Nephron (organoid): Measurements from ENCODE around the gene ACSF3.

Source experiments
- H3K27ac Mint-ChIP-seq, 3 experiments: 2 replicates each; pipeline ENCODE4 v1.8.0; 2020; ENCODE audit warnings: mixed read lengths in 3 of 3, mild to moderate bottlenecking in 2 of 3, moderate library complexity in 1 of 3
- H3K27me3 Mint-ChIP-seq: 2 replicates; pipeline ENCODE4 v1.8.0; 2021; ENCODE audit warnings: low read depth, mild to moderate bottlenecking, moderate library complexity, mixed read lengths
- H3K36me3 Mint-ChIP-seq: 2 replicates; pipeline ENCODE4 v1.8.0; 2020; ENCODE audit warnings: low read depth, mixed read lengths
- H3K4me1 Mint-ChIP-seq: 2 replicates; pipeline ENCODE4 v1.8.0; 2020; ENCODE audit warnings: mixed read lengths
- H3K4me3 Mint-ChIP-seq, 3 experiments: 2 replicates each; pipeline ENCODE4 v1.8.0; 2020; ENCODE audit warnings: mild to moderate bottlenecking in 3 of 3, mixed read lengths in 3 of 3, moderate library complexity in 2 of 3
- H3K9me3 Mint-ChIP-seq: 2 replicates; pipeline ENCODE4 v1.8.0; 2020; ENCODE audit warnings: mixed read lengths
- CTCF ChIP-seq, 3 experiments: fragments of 200-600 bp; sonication (generic); IDR thresholded peaks; one replicate each; pipeline ENCODE4 v1.5.0; 2021; ENCODE audit warnings: antibody characterized with exemption in 3 of 3; ENCODE audit not compliant: unreplicated experiment in 3 of 3

ACSF3 gene

GRCh38 chr16:89140401-89140800 lies 46.7 kb downstream of the ACSF3 start:
- TF ChIP-seq CTCF (IDR thresholded peaks at IDR 0.05; ENCODE audit: unreplicated experiment in 3 of 3), result no peak
- Mint-ChIP-seq H3K36me3 (peaks cover 7% of the 10 kb centered on the region), H3K9me3 (no peaks in the 10 kb centered on the region)

GRCh38 chr16:89140981-89141883 lies 47.6 kb downstream of the ACSF3 start:
- no peaks in the 10 kb centered on the region for H3K4me1 Mint-ChIP-seq

More at GRCh38 chr16:89140401-89140800, 46.7 kb downstream of the ACSF3 start:
- no peak overlapping the region for H3K4me3 Mint-ChIP-seq
- no peaks in the 10 kb centered on the region for H3K4me1 Mint-ChIP-seq
- no peak overlapping the region for H3K27ac Mint-ChIP-seq
- no peaks in the 10 kb centered on the region for H3K27me3 Mint-ChIP-seq

GRCh38 chr16:89141884-89142267 lies 48.2 kb downstream of the ACSF3 start:
- no peak for TF ChIP-seq CTCF (IDR thresholded peaks at IDR 0.05; ENCODE audit: unreplicated experiment in 3 of 3)
- no peak overlapping the region for H3K27ac Mint-ChIP-seq
- no peak overlapping the region for H3K4me3 Mint-ChIP-seq
- H3K36me3 Mint-ChIP-seq, result peaks cover 10% of the 10 kb centered on the region
- H3K9me3 Mint-ChIP-seq, result no peaks in the 10 kb centered on the region
- H3K27me3 Mint-ChIP-seq, result no peaks in the 10 kb centered on the region
- no peaks in the 10 kb centered on the region for H3K4me1 Mint-ChIP-seq

More at GRCh38 chr16:89140981-89141883, 47.6 kb downstream of the ACSF3 start:
- TF ChIP-seq CTCF (IDR thresholded peaks at IDR 0.05; ENCODE audit: unreplicated experiment in 3 of 3), result no peak
- peaks cover 5% of the 10 kb centered on the region for H3K36me3 Mint-ChIP-seq
- no peak overlapping the region for H3K27ac Mint-ChIP-seq
- H3K27me3 Mint-ChIP-seq, result no peaks in the 10 kb centered on the region
- no peak overlapping the region for H3K4me3 Mint-ChIP-seq
- no peaks in the 10 kb centered on the region for H3K9me3 Mint-ChIP-seq

GRCh38 chr16:89142474-89143195 lies 49.0 kb downstream of the ACSF3 start:
- Mint-ChIP-seq H3K9me3 (peaks cover under 1% of the 10 kb centered on the region), H3K27ac (no peak overlapping the region), H3K4me1 (no peaks in the 10 kb centered on the region), H3K4me3 (no peak overlapping the region), H3K27me3 (no peaks in the 10 kb centered on the region), H3K36me3 (peaks cover 13% of the 10 kb centered on the region)
- no peak for TF ChIP-seq CTCF (IDR thresholded peaks at IDR 0.05; ENCODE audit: unreplicated experiment in 3 of 3)

- H3K27ac Mint-ChIP-seq, result no peak overlapping the region
- TF ChIP-seq CTCF (IDR thresholded peaks at IDR 0.05; ENCODE audit: unreplicated experiment in 3 of 3), result no peak
- no peak overlapping the region for H3K4me3 Mint-ChIP-seq
- no peaks in the 10 kb centered on the region for H3K4me1 Mint-ChIP-seq
- peaks cover 3% of the 10 kb centered on the region for H3K9me3 Mint-ChIP-seq
- H3K36me3 Mint-ChIP-seq, result peaks cover 17% of the 10 kb centered on the region
- no peaks in the 10 kb centered on the region for H3K27me3 Mint-ChIP-seq
Measured at GRCh38 chr16:89143201-89143741, 49.6 kb downstream of the ACSF3 start.
